Cardiac muscle cell (in vitro differentiated cells and primary cell): Measurements from ENCODE around the gene KCNN3. TPM values are rescaled to one million over a fixed set of nuclear protein-coding genes. Genes with fewer than 3 reads are reported as not detected.

Experiments used
- DNase-seq, 2 donors: peaks; one replicate each; pipeline versions ENCODE4 v3.0.0 to v3.0.0-alpha.2; 2010 to 2017; ENCODE audit warnings: low read depth in 1 of 2, low spot score in 1 of 2
- H3K27ac ChIP-seq: fragments of 200-600 bp; sonication (generic); 2 replicates; pipeline ENCODE4 v1.5.1; 2016
- H3K27me3 ChIP-seq: fragments of 200-600 bp; sonication (generic); 2 replicates; pipeline ENCODE4 v1.6.0; 2016; ENCODE audit warnings: control low read depth
- H3K36me3 ChIP-seq: fragments of 200-600 bp; sonication (generic); 2 replicates; pipeline ENCODE4 v1.5.1; 2016; ENCODE audit warnings: control low read depth
- H3K4me1 ChIP-seq: fragments of 200-600 bp; sonication (generic); 2 replicates; pipeline ENCODE4 v1.8.1; 2017; ENCODE audit warnings: low read depth, mild to moderate bottlenecking, mixed run types
- H3K4me3 ChIP-seq: fragments of 200-600 bp; sonication (generic); 2 replicates; pipeline ENCODE4 v1.5.1; 2016; ENCODE audit warnings: mild to moderate bottlenecking
- H3K9me3 ChIP-seq: fragments of 200-600 bp; sonication (generic); 2 replicates; pipeline ENCODE4 v1.5.1; 2017; ENCODE audit warnings: low read depth, mild to moderate bottlenecking, control low read depth
- polyA plus RNA-seq: library from polyadenylated mRNA; unstranded; fragments of >200 nt; fragmentation: Nextera tagmentation; extraction: Ambion mirVana; gene quantifications from 2 replicates; pipeline ENCODE4 v1.2.1, GENCODE V29; 2016
- total RNA-seq: library from RNA; depleted of rRNA; stranded (reverse); fragments of >200 nt; gene quantifications from 2 replicates; pipeline ENCODE4 v1.2.3, GENCODE V29; 2016
- TF ChIP-seq, protein P1 (sequence below): IDR thresholded peaks from 2 replicates; pipeline ENCODE4 v1.5.1; 2012; ENCODE audit warnings: low read depth, mild to moderate bottlenecking, low read length

KCNN3 gene
- total and polyA plus RNA-seq, 2 experiments from 2014 or later, result 1.5 to 2.9 TPM

DNA sequence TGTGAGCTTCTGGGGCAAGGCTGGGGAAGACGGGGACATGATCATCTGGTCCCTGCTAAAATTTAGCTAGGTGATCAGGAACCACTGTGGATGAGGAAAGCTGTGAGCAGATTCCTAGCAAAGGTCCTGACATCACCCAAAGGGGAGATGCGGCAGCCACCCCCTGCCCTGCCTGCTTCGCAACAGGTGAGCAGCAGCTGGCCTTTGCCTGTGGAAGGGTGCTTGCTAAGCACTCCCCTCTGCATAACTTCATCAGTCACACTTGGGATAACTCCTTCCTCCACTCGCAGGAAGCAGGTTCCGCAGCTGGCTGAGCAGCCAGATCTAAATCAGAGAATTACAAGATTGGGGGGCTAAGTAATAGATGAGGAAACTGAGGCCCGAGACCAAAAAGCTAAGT is 51.2 kb downstream of the KCNN3 start:
- no peak overlapping the region for H3K27ac ChIP-seq
- H3K36me3 ChIP-seq, result no peaks in the 10 kb centered on the region
- DNase-seq, result no peak
- TF ChIP-seq, protein P1, sequence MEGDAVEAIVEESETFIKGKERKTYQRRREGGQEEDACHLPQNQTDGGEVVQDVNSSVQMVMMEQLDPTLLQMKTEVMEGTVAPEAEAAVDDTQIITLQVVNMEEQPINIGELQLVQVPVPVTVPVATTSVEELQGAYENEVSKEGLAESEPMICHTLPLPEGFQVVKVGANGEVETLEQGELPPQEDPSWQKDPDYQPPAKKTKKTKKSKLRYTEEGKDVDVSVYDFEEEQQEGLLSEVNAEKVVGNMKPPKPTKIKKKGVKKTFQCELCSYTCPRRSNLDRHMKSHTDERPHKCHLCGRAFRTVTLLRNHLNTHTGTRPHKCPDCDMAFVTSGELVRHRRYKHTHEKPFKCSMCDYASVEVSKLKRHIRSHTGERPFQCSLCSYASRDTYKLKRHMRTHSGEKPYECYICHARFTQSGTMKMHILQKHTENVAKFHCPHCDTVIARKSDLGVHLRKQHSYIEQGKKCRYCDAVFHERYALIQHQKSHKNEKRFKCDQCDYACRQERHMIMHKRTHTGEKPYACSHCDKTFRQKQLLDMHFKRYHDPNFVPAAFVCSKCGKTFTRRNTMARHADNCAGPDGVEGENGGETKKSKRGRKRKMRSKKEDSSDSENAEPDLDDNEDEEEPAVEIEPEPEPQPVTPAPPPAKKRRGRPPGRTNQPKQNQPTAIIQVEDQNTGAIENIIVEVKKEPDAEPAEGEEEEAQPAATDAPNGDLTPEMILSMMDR, result no peak
- H3K9me3 ChIP-seq, result no peaks in the 10 kb centered on the region
- no peaks in the 10 kb centered on the region for H3K27me3 ChIP-seq
- H3K4me3 ChIP-seq, result no peak overlapping the region
- peaks cover under 1% of the 10 kb centered on the region for H3K4me1 ChIP-seq

DNA sequence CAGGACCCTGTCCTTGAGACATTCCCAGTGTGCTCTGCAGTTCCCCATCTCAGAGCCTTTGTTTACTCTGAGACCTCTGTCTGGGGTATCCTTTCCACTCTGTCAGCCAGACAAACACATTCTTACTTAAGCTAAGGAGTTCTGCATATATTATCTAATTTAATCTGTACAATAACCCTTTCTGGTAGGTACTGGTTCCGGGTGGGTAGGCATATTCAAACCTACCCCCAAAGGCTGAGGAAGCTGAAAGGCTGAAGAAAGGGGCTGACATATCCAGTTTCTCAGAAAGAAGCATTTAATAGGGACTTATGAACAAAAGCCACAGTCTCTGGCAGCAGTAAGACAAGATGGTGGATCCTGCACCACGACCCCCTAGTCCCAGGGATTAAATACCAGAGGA is 53.1 kb downstream of the KCNN3 start:
- no peaks in the 10 kb centered on the region for H3K36me3 ChIP-seq
- DNase-seq, result no peak
- H3K4me3 ChIP-seq, result no peak overlapping the region
- no peak overlapping the region for H3K27ac ChIP-seq
- no peaks in the 10 kb centered on the region for H3K27me3 ChIP-seq
- peaks cover 9% of the 10 kb centered on the region for H3K4me1 ChIP-seq
- TF ChIP-seq, protein P1, result no peak
- no peaks in the 10 kb centered on the region for H3K9me3 ChIP-seq

DNA sequence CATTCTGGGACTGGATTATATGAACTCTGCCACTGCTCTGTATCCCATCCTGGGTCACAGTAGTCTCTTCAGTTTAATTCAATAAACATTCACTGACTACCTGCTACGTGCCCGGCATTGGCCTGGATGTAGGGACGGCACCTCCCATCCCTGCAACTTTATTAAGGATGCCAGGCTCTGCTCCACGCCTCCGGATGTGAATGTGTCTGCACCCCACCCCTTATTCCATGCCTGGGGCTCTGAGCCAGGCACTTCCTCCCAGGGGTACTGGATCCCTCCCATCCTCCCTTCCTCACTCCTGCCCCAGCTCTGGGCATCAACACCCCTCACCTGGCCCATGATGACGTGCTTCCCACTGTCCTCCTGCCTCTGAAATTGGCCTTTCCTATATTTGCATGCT is 53.7 kb downstream of the KCNN3 start:
- no peak for DNase-seq
- TF ChIP-seq, protein P1, result no peak
- no peaks in the 10 kb centered on the region for H3K27me3 ChIP-seq
- H3K4me1 ChIP-seq, result peaks cover 9% of the 10 kb centered on the region
- H3K4me3 ChIP-seq, result no peak overlapping the region
- no peaks in the 10 kb centered on the region for H3K36me3 ChIP-seq
- no peak overlapping the region for H3K27ac ChIP-seq
- H3K9me3 ChIP-seq, result no peaks in the 10 kb centered on the region

DNA sequence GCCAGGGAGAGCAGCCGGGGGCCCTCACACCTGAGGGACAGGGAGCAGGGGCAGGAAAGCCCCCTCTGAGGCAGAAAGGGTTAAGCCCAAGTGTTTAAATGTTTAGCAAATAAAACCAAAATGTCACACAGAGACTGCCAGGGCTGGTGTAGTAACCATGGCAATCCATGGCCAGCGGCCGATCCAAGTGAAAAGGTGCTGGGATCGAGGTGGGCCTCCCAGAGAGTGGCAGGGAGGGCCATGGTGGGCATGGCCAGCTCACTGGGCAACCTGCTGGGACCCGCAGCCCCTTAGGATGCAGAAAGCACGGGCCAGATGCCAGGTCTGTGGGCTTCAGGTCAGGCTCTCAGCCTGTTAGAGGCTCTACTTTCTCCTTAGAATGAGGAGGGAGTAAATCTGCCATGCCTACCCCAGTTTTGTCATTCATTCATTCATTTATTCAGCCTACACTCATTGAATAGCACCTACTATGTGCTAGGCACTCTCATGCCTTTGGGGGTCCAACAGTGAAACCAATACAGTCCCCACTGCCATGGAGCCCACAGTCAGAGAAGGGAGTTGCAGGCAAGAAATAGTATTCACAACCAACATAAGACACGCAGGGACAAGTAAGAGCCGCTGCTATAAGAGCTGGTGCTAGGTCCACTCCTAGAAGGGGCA is 56.1 kb downstream of the KCNN3 start:
- TF ChIP-seq, protein P1, result no peak
- H3K36me3 ChIP-seq, result no peaks in the 10 kb centered on the region
- no peaks in the 10 kb centered on the region for H3K9me3 ChIP-seq
- no peak overlapping the region for H3K27ac ChIP-seq
- H3K4me3 ChIP-seq, result no peak overlapping the region
- H3K4me1 ChIP-seq, result peaks cover 9% of the 10 kb centered on the region
- no peaks in the 10 kb centered on the region for H3K27me3 ChIP-seq
- no peak for DNase-seq

DNA sequence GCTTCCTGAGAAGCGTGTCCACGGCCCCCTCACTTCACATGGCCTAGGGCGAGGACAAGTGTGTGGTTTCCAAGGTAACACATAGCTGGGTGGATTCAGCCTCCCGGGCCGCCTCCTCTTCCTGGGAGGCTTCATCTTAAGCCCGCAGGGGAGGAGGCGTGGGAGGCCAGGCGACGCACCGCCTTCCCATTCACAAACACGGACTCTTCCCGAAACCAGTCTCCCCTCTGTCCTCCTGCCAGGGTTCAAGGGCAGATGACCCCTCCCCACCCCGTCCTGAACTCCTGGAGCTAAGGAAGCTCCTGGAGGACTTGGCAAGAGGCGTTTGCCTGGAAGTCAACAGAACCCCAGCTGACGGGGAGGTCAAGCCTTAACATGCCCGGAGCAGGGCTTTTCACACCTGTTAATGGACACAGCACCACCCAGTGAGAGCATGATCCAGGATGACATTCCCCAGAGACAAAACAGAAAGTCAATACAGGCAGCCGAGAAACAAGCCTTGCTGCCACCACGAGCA is 56.7 kb downstream of the KCNN3 start:
- peak; percentile 30 to 44 for DNase-seq
- no peak overlapping the region for H3K27ac ChIP-seq
- H3K36me3 ChIP-seq, result no peaks in the 10 kb centered on the region
- TF ChIP-seq, protein P1, result no peak
- H3K4me1 ChIP-seq, result peaks cover 9% of the 10 kb centered on the region
- no peaks in the 10 kb centered on the region for H3K9me3 ChIP-seq
- H3K27me3 ChIP-seq, result no peaks in the 10 kb centered on the region
- H3K4me3 ChIP-seq, result no peak overlapping the region
